HS-5 (cell line): ENCODE data around the gene PHB1.
"Not testable (repeated sequence)": the region's sequence is repeated elsewhere in the genome, so short reads cannot be mapped to it uniquely, and the experiment has no call there.

Experiments used
- DNase-seq: peaks from one replicate; pipeline ENCODE4 v3.0.0-alpha.2; 2012; ENCODE audit warnings: low read depth

Gene PHB1

GRCh38 chr17:49439673-49440571 is 25.2 kb upstream of the PHB1 start:
- no peak for DNase-seq

- no peak for DNase-seq
Observed at GRCh38 chr17:49439305-49439672, 24.6 kb upstream of the PHB1 start.

- DNase-seq = no peak
Observed at GRCh38 chr17:49438436-49439278, 24.0 kb upstream of the PHB1 start.

GRCh38 chr17:49437696-49438435 is 23.2 kb upstream of the PHB1 start:
- no peak for DNase-seq

GRCh38 chr17:49436174-49436573 is 21.5 kb upstream of the PHB1 start:
- no peak for DNase-seq

- DNase-seq = no peak
Observed at GRCh38 chr17:49435671-49436029, 21.0 kb upstream of the PHB1 start.

- no peak for DNase-seq
Observed at GRCh38 chr17:49434821-49435670, 20.4 kb upstream of the PHB1 start.

- no peak for DNase-seq
Observed at GRCh38 chr17:49433000-49433694, 18.5 kb upstream of the PHB1 start.

GRCh38 chr17:49431743-49432142 is 17.1 kb upstream of the PHB1 start:
- DNase-seq = no peak

- no peak for DNase-seq
Observed at GRCh38 chr17:49425004-49425286, 10.3 kb upstream of the PHB1 start.

- not testable (repeated sequence) for DNase-seq
Observed at GRCh38 chr17:49424276-49425003, 9.8 kb upstream of the PHB1 start.

- no peak for DNase-seq
Observed at GRCh38 chr17:49422714-49423113, 8.0 kb upstream of the PHB1 start.

GRCh38 chr17:49419761-49420160 is 5.1 kb upstream of the PHB1 start:
- not testable (repeated sequence) for DNase-seq

GRCh38 chr17:49418754-49419740 is 4.4 kb upstream of the PHB1 start:
- not testable (repeated sequence) for DNase-seq

- DNase-seq = no peak
Observed at GRCh38 chr17:49414271-49414621, 436 bp downstream of the PHB1 start.

GRCh38 chr17:49409066-49409465 is 5.6 kb downstream of the PHB1 start:
- DNase-seq = no peak

- no peak for DNase-seq
Observed at GRCh38 chr17:49407981-49408501, 6.6 kb downstream of the PHB1 start.

GRCh38 chr17:49407086-49407485 is 7.6 kb downstream of the PHB1 start:
- DNase-seq = no peak

- DNase-seq = no peak
Observed at GRCh38 chr17:49406421-49407061, 8.1 kb downstream of the PHB1 start.
